ENCODE results near the gene MYO1B. TPM values are rescaled to one million over a fixed set of nuclear protein-coding genes. Genes with fewer than 3 reads are reported as not detected.

MYO1B gene
- total RNA-seq, 3 donors from 2014 or later (not counting 1 experiment from before 2014, with no cell fraction given), result 0.21 to 0.80 (median 0.29) TPM

- no peaks in the 10 kb centered on the region for H3K9me3 Mint-ChIP-seq
- no peaks in the 10 kb centered on the region for H3K4me1 Mint-ChIP-seq
- Histone ChIP-seq H3K4me3 (ENCODE audit: low read length) (no peak overlapping the region), H3K9me3 (ENCODE audit: control insufficient read depth, insufficient read depth, low read length) (no peaks in the 10 kb centered on the region), H3K27me3 (ENCODE audit: control insufficient read depth, insufficient read depth, low read length) (no peaks in the 10 kb centered on the region), H3K36me3 (ENCODE audit: control insufficient read depth, insufficient read depth, low read length) (no peaks in the 10 kb centered on the region), H3K27ac (ENCODE audit: low read length) (no peak overlapping the region), H3K4me1 (ENCODE audit: control insufficient read depth, insufficient read depth, low read length) (no peaks in the 10 kb centered on the region)
- H3K27ac Mint-ChIP-seq, result no peak overlapping the region
- peaks cover 24 to 33% of the 10 kb centered on the region in 2 donors for H3K27me3 Mint-ChIP-seq (ENCODE audit: low read depth in 2 of 2)
- intact Hi-C loops (cut with micrococcal nuclease), result no loop called here
- DNase-seq, result no peak
- H3K36me3 Mint-ChIP-seq, result no peaks in the 10 kb centered on the region
- no peak for ATAC-seq
- H3K4me3 Mint-ChIP-seq, result no peak overlapping the region
- TF ChIP-seq CTCF (IDR thresholded peaks at IDR 0.05), result no peak
- 92% methylated on average over 2 of the region's 2 CpGs for WGBS (ENCODE audit: insufficient coverage)
Measured at GRCh38 chr2:191272064-191272463, 26.9 kb downstream of the MYO1B start.

- WGBS (ENCODE audit: insufficient coverage), result 86% methylated on average over 2 of the region's 2 CpGs
- ATAC-seq, result no peak
Measured at GRCh38 chr2:191274413-191274815, 29.2 kb downstream of the MYO1B start.

GRCh38 chr2:191276792-191277465 is 31.7 kb downstream of the MYO1B start:
- no peak overlapping the region for H3K27ac ChIP-seq (ENCODE audit: low read length)
- no peaks in the 10 kb centered on the region for H3K36me3 ChIP-seq (ENCODE audit: control insufficient read depth, insufficient read depth, low read length)
- peaks cover 23 to 45% of the 10 kb centered on the region in 2 donors for H3K27me3 Mint-ChIP-seq (ENCODE audit: low read depth in 2 of 2)
- no peak overlapping the region for H3K27ac Mint-ChIP-seq
- no peaks in the 10 kb centered on the region for H3K36me3 Mint-ChIP-seq
- no peak for ATAC-seq
- no peaks in the 10 kb centered on the region for H3K9me3 Mint-ChIP-seq
- intact Hi-C loops (cut with micrococcal nuclease), result no loop called here
- H3K9me3 ChIP-seq (ENCODE audit: control insufficient read depth, insufficient read depth, low read length), result no peaks in the 10 kb centered on the region
- no peak overlapping the region for H3K4me3 Mint-ChIP-seq
- no peak overlapping the region for H3K4me3 ChIP-seq (ENCODE audit: low read length)
- no peaks in the 10 kb centered on the region for H3K27me3 ChIP-seq (ENCODE audit: control insufficient read depth, insufficient read depth, low read length)
- H3K4me1 Mint-ChIP-seq, result no peaks in the 10 kb centered on the region
- no peak for DNase-seq
- TF ChIP-seq CTCF (IDR thresholded peaks at IDR 0.05), result no peak
- WGBS (ENCODE audit: insufficient coverage), result 86% methylated on average over 4 of the region's 5 CpGs
- no peaks in the 10 kb centered on the region for H3K4me1 ChIP-seq (ENCODE audit: control insufficient read depth, insufficient read depth, low read length)

More at GRCh38 chr2:191274413-191274815, 29.2 kb downstream of the MYO1B start:
- H3K27me3 ChIP-seq (ENCODE audit: control insufficient read depth, insufficient read depth, low read length), result no peaks in the 10 kb centered on the region
- intact Hi-C loops (cut with micrococcal nuclease), result no loop called here
- H3K36me3 ChIP-seq (ENCODE audit: control insufficient read depth, insufficient read depth, low read length), result no peaks in the 10 kb centered on the region
- H3K27me3 Mint-ChIP-seq (ENCODE audit: low read depth in 2 of 2), result peaks cover 23 to 34% of the 10 kb centered on the region in 2 donors
- no peaks in the 10 kb centered on the region for H3K4me1 ChIP-seq (ENCODE audit: control insufficient read depth, insufficient read depth, low read length)
- H3K27ac ChIP-seq (ENCODE audit: low read length), result no peak overlapping the region
- no peaks in the 10 kb centered on the region for H3K9me3 Mint-ChIP-seq
- TF ChIP-seq CTCF (IDR thresholded peaks at IDR 0.05), result no peak
- no peaks in the 10 kb centered on the region for H3K9me3 ChIP-seq (ENCODE audit: control insufficient read depth, insufficient read depth, low read length)
- no peak for DNase-seq
- H3K27ac Mint-ChIP-seq, result no peak overlapping the region
- no peaks in the 10 kb centered on the region for H3K36me3 Mint-ChIP-seq
- H3K4me3 Mint-ChIP-seq, result no peak overlapping the region
- H3K4me1 Mint-ChIP-seq, result no peaks in the 10 kb centered on the region
- H3K4me3 ChIP-seq (ENCODE audit: low read length), result no peak overlapping the region

- intact Hi-C loops (cut with micrococcal nuclease), result no loop called here
- Mint-ChIP-seq H3K4me3 (no peak overlapping the region), H3K4me1 (no peaks in the 10 kb centered on the region), H3K27me3 (ENCODE audit: low read depth in 2 of 2) (peaks cover 20 to 45% of the 10 kb centered on the region in 2 donors), H3K9me3 (no peaks in the 10 kb centered on the region), H3K36me3 (no peaks in the 10 kb centered on the region), H3K27ac (no peak overlapping the region)
- H3K4me1 ChIP-seq (ENCODE audit: control insufficient read depth, insufficient read depth, low read length), result no peaks in the 10 kb centered on the region
- no peaks in the 10 kb centered on the region for H3K27me3 ChIP-seq (ENCODE audit: control insufficient read depth, insufficient read depth, low read length)
- no peaks in the 10 kb centered on the region for H3K36me3 ChIP-seq (ENCODE audit: control insufficient read depth, insufficient read depth, low read length)
- no peak for TF ChIP-seq CTCF (IDR thresholded peaks at IDR 0.05)
- H3K9me3 ChIP-seq (ENCODE audit: control insufficient read depth, insufficient read depth, low read length), result no peaks in the 10 kb centered on the region
- DNase-seq, result no peak
- WGBS (ENCODE audit: insufficient coverage), result 95% methylated on average over 7 of the region's 7 CpGs
- no peak overlapping the region for H3K27ac ChIP-seq (ENCODE audit: low read length)
- no peak for ATAC-seq
- H3K4me3 ChIP-seq (ENCODE audit: low read length), result no peak overlapping the region
Measured at GRCh38 chr2:191280290-191280689, 35.1 kb downstream of the MYO1B start.
